Measurements from ENCODE around the gene MAVS.
"Not testable (repeated sequence)": the region's sequence is repeated elsewhere in the genome, so short reads cannot be mapped to it uniquely, and the experiment has no call there.

GRCh38 chr20:3843990-3844619, 2.5 kb upstream of the MAVS start:
- TF ChIP-seq CTCF, POLR2A (IDR thresholded peaks at IDR 0.05): not testable (repeated sequence)

Data from esophagus squamous epithelium (tissue), 4 donors.